NB4 (cell line): Measurements from ENCODE around the gene KCNK3.

ENCODE experiments used
- DNase-seq: peaks from one replicate; pipeline ENCODE4 v3.0.0; 2010; ENCODE audit warnings: low read depth
- H3K4me3 ChIP-seq: one replicate; pipeline ENCODE4 v1.5.1; 2011; ENCODE audit warnings: mild to moderate bottlenecking, low read depth, low read length, moderate library complexity
- MYC ChIP-seq: IDR thresholded peaks from 2 replicates; pipeline ENCODE4 v1.6.1; 2011; ENCODE audit warnings: low read depth, low read length
- POLR2A ChIP-seq: IDR thresholded peaks from 2 replicates; pipeline ENCODE4 v1.6.1; 2011; ENCODE audit warnings: mild to moderate bottlenecking; ENCODE audit not compliant: insufficient read length; ENCODE audit errors: extremely low read depth
- TF ChIP-seq, protein P1 (sequence below): IDR thresholded peaks from 2 replicates; pipeline ENCODE4 v1.6.1; 2011; ENCODE audit warnings: low read depth, low read length
- TF ChIP-seq, protein P2 (sequence below): IDR thresholded peaks from one replicate; pipeline ENCODE4 v1.5.1; 2012; ENCODE audit warnings: low read depth, low read length

The KCNK3 gene

DNA sequence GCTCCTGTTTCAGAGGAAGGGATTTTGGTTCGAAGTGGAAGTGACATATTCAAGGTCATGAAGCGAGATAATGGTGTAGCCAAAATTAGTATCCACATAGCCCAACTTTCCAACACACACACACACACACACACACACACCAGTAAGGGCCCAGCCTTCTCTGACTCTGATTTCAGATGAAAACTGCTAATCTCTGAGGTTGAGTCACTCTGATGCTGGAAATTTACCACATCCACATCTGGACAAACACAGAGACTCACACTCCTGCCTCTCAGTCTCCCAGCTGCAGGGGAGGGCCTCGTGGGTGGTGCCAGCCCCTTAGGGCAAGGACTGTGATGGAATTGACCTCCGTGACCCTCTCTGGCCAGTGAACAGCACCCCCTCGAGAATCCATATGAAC is 42.6 kb downstream of the KCNK3 start:
- H3K4me3 ChIP-seq = no peak overlapping the region
- DNase-seq = no peak
- TF ChIP-seq, protein P1, sequence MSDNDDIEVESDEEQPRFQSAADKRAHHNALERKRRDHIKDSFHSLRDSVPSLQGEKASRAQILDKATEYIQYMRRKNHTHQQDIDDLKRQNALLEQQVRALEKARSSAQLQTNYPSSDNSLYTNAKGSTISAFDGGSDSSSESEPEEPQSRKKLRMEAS = no peak
- TF ChIP-seq POLR2A (no peak), MYC (no peak)
- TF ChIP-seq, protein P2, sequence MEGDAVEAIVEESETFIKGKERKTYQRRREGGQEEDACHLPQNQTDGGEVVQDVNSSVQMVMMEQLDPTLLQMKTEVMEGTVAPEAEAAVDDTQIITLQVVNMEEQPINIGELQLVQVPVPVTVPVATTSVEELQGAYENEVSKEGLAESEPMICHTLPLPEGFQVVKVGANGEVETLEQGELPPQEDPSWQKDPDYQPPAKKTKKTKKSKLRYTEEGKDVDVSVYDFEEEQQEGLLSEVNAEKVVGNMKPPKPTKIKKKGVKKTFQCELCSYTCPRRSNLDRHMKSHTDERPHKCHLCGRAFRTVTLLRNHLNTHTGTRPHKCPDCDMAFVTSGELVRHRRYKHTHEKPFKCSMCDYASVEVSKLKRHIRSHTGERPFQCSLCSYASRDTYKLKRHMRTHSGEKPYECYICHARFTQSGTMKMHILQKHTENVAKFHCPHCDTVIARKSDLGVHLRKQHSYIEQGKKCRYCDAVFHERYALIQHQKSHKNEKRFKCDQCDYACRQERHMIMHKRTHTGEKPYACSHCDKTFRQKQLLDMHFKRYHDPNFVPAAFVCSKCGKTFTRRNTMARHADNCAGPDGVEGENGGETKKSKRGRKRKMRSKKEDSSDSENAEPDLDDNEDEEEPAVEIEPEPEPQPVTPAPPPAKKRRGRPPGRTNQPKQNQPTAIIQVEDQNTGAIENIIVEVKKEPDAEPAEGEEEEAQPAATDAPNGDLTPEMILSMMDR = no peak

DNA sequence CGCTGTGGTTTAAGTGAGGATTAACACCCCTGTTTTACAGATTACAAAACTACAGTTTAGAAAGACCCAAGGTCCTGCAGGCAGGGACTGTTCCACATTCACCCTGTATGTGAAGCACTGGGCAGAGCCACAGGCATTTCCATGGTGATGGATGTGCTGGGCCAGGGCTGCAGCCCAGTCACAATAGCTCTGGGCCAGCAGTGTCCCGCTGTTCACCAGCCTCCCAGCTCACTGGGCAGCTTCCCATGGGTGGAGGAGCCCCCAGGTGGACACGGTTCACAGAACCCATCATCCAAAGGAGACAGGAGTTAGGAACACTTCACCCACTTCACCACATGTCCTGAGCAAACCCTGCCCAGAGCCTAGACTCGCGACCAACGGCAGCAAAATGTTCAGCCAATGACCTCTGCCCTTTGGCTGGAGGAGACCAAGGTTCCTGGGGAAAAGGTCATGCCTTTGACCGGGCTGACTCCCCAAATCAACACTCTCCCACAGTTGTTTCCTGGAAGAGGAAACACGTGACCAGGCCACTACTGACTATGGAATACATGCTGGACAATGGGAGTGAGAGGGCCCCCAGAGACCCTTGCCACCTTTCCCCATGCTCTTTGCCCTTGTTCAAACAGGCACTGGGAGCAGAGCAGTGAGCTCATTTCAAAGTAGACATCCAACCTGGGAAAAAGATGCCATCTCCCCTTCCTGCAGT is 43.5 kb downstream of the KCNK3 start:
- no peak for DNase-seq

DNA sequence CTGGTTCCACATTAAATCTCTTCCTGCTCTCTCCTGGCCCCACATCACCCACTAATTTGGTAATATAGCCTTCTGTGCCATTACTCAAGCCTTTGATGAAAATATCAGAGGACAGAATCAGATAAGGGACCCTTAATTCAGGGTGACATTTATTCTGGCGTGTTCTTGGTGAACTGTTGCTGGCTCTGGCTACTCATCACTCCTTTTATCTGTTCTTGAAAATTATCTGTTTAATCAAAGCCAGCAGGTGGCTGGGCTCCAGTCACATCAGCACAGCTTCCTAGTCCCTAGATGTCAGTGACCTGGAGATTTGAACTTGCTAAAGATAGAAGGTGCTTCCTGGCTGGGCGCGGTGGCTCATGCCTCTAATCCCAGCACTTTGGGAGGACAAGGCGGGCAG is 44.7 kb downstream of the KCNK3 start:
- H3K4me3 ChIP-seq = no peak overlapping the region
- no peak for DNase-seq
- TF ChIP-seq, protein P2 = no peak
- TF ChIP-seq MYC (no peak), POLR2A (no peak)
- TF ChIP-seq, protein P1 = no peak

More for the DNA sequence above, 43.5 kb downstream of the KCNK3 start:
- no peak for TF ChIP-seq POLR2A
- TF ChIP-seq, protein P1 = no peak
- TF ChIP-seq, protein P2 = no peak
- no peak for TF ChIP-seq MYC
- H3K4me3 ChIP-seq = no peak overlapping the region

DNA sequence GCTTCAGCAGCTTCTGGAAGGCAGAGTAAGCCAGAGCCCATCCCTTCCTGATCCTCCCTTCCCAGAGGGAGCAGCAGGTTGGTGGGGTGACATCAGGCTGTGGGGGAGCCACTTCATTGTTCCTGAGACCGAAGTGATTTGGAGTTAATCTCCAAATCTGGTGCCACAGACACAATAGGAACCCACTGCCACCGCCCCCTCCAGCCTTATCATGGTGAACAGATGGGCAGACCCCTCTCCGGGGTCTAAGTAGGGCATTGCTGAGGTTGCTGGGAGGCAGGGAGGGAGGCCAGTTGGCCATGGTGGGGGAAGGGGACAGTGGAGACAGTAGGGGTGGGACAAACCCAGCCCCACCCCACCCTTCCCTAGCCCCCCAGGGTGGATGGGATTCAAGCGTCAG is 46.0 kb downstream of the KCNK3 start:
- no peak overlapping the region for H3K4me3 ChIP-seq
- no peak for TF ChIP-seq MYC
- TF ChIP-seq, protein P2 = no peak
- TF ChIP-seq, protein P1 = no peak
- TF ChIP-seq POLR2A = no peak
- no peak for DNase-seq

DNA sequence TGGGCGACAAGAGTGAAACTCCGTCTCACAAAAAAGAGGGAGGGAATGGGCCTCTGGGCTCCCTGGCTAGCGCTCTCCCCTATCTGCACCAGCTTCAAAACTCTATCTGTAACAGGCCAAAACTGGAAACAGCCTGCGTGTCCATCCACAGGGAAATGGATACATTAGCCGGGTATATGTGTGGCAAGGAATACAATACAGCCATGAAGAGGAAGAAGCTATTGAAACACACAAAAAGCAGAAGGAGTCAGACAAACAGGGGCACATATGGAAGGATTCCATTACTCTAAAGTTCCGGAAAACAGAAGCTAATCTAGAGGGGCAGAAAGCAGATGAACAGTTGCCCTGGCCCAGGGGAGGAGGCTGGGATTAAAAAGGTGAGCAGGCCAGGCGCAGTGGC is 47.0 kb downstream of the KCNK3 start:
- TF ChIP-seq, protein P2 = no peak
- no peak for TF ChIP-seq MYC
- TF ChIP-seq, protein P1 = no peak
- TF ChIP-seq POLR2A = no peak
- no peak overlapping the region for H3K4me3 ChIP-seq

More for the DNA sequence above, 47.0 kb downstream of the KCNK3 start:
- no peak for DNase-seq
